Choroid plexus epithelial cell (primary cell): ENCODE results near the gene LSG1.

Experiments
- DNase-seq: peaks from one replicate; pipeline ENCODE4 v3.0.0-alpha.2; 2010; ENCODE audit warnings: low read depth
- H3K4me3 ChIP-seq: 2 replicates; pipeline ENCODE4 v1.5.1; 2011; ENCODE audit warnings: low read depth, mild to moderate bottlenecking, control low read depth, low read length, moderate library complexity
- CTCF ChIP-seq: conservative IDR thresholded peaks from 2 replicates; pipeline ENCODE4 v1.5.1; 2011; ENCODE audit warnings: low read depth, mild to moderate bottlenecking, control low read depth, inconsistent platforms, low read length, moderate library complexity

Gene LSG1

GRCh38 chr3:194604126-194604525 is 67.9 kb downstream of the LSG1 start:
- no peak for DNase-seq
- no peak overlapping the region for H3K4me3 ChIP-seq
- no peak for TF ChIP-seq CTCF

GRCh38 chr3:194602669-194603171 is 69.3 kb downstream of the LSG1 start:
- TF ChIP-seq CTCF, result peak; percentile 31
- no peak overlapping the region for H3K4me3 ChIP-seq
- DNase-seq, result peak; percentile 65

GRCh38 chr3:194598771-194599557 is 73.0 kb downstream of the LSG1 start:
- no peak overlapping the region for H3K4me3 ChIP-seq
- no peak for TF ChIP-seq CTCF
- DNase-seq, result peak; percentile 95

GRCh38 chr3:194596906-194597305 is 75.1 kb downstream of the LSG1 start:
- no peak for TF ChIP-seq CTCF
- no peak for DNase-seq
- H3K4me3 ChIP-seq, result no peak overlapping the region

- no peak overlapping the region for H3K4me3 ChIP-seq
- no peak for TF ChIP-seq CTCF
- peak; percentile 100 for DNase-seq
Measured at GRCh38 chr3:194592798-194593752, 78.9 kb downstream of the LSG1 start.
